GM23248 (cell line): Measurements from ENCODE around the gene FOXS1. TPM values are rescaled to one million over a fixed set of nuclear protein-coding genes. Genes with fewer than 3 reads are reported as not detected.
A peak's percentile ranks its signal among the peaks of the same experiment; 100 is the strongest.

Experiments
- DNase-seq: peaks from one replicate; pipeline ENCODE4 v3.0.0-alpha.2; 2015
- H2AFZ ChIP-seq: fragments of 200-600 bp; sonication (generic); 2 replicates; pipeline ENCODE4 v1.6.1; 2016; ENCODE audit warnings: antibody characterized with exemption
- H3F3A ChIP-seq: fragments of 200-600 bp; sonication (generic); 2 replicates; pipeline ENCODE4 v1.6.1; 2016; ENCODE audit warnings: mild to moderate bottlenecking, antibody characterized with exemption, mixed run types; ENCODE audit not compliant: insufficient read depth
- H3K27ac ChIP-seq: fragments of 200-600 bp; sonication (generic); 2 replicates; pipeline ENCODE4 v1.5.1; 2016; ENCODE audit warnings: mild to moderate bottlenecking
- H3K27me3 ChIP-seq: fragments of 200-600 bp; sonication (generic); replicated peaks from 2 replicates; pipeline ENCODE4 v1.6.1; 2016; ENCODE audit warnings: mild to moderate bottlenecking; ENCODE audit not compliant: insufficient read depth
- H3K36me3 ChIP-seq: fragments of 200-600 bp; sonication (generic); 2 replicates; pipeline ENCODE4 v1.6.1; 2016; ENCODE audit warnings: low read depth, mild to moderate bottlenecking
- H3K4me1 ChIP-seq: fragments of 200-600 bp; sonication (generic); 2 replicates; pipeline ENCODE4 v1.6.1; 2016; ENCODE audit warnings: mild to moderate bottlenecking; ENCODE audit not compliant: insufficient read depth
- H3K4me2 ChIP-seq: fragments of 200-600 bp; sonication (generic); one replicate; pipeline ENCODE4 v1.6.1; 2016; ENCODE audit warnings: mild to moderate bottlenecking; ENCODE audit not compliant: unreplicated experiment
- H3K4me3 ChIP-seq: fragments of 200-600 bp; sonication (generic); 2 replicates; pipeline ENCODE4 v1.5.1; 2016; ENCODE audit warnings: mild to moderate bottlenecking
- H3K79me2 ChIP-seq: fragments of 200-600 bp; sonication (generic); 2 replicates; pipeline ENCODE4 v1.6.1; 2016; ENCODE audit warnings: mild to moderate bottlenecking; ENCODE audit not compliant: insufficient read depth
- H3K9ac ChIP-seq: fragments of 200-600 bp; sonication (generic); 2 replicates; pipeline ENCODE4 v1.6.1; 2016; ENCODE audit warnings: mild to moderate bottlenecking
- H3K9me2 ChIP-seq: fragments of 200-600 bp; sonication (generic); 2 replicates; pipeline ENCODE4 v1.6.1; 2016; ENCODE audit warnings: mixed run types, mild to moderate bottlenecking, moderate library complexity; ENCODE audit not compliant: insufficient read depth
- H3K9me3 ChIP-seq: fragments of 200-600 bp; sonication (generic); one replicate; pipeline ENCODE4 v1.6.1; 2017; ENCODE audit warnings: low read depth
- H4K20me1 ChIP-seq: fragments of 200-600 bp; sonication (generic); 2 replicates; pipeline ENCODE4 v1.6.0; 2016; ENCODE audit not compliant: insufficient read depth
- EZH2 ChIP-seq: fragments of 200-600 bp; sonication (generic); IDR thresholded peaks from 2 replicates; pipeline ENCODE4 v1.6.1; 2018; ENCODE audit warnings: antibody characterized with exemption, mild to moderate bottlenecking; ENCODE audit not compliant: insufficient read depth, poor library complexity, severe bottlenecking
- EZH2phosphoT487 ChIP-seq: fragments of 200-600 bp; sonication (generic); IDR thresholded peaks from 2 replicates; pipeline ENCODE4 v1.6.1; 2018; ENCODE audit warnings: antibody characterized with exemption, moderate library complexity, mild to moderate bottlenecking, low read depth; ENCODE audit not compliant: insufficient read depth
- WGBS, 2 experiments: methylation state at CpG; one replicate each; pipeline ENCODE4 v1.1.6; 2015 to 2017; ENCODE audit warnings: low lambda C conversion rate in 2 of 2, low coverage in 1 of 2; ENCODE audit errors: missing lambda C conversion rate in 2 of 2; 5-methylcytosine and 5-hydroxymethylcytosine counted together
- in situ Hi-C: fragments of 300-500 bp; cut with MboI; formaldehyde crosslinking; loops from 2 replicates; pipeline ENCODE4 v1.15.0; 2020
- polyA plus RNA-seq: library from polyadenylated mRNA; unstranded; fragments of >200 nt; fragmentation: Nextera tagmentation; extraction: Ambion mirVana; gene quantifications from 2 replicates; pipeline ENCODE4 v1.2.1, GENCODE V29; 2016
- total RNA-seq: library from RNA; depleted of rRNA; stranded (reverse); fragments of >200 nt; shearing (Covaris generic); gene quantifications from 2 replicates; pipeline ENCODE4 v1.2.3, GENCODE V29; 2014

The FOXS1 gene
- total and polyA plus RNA-seq, 2 experiments from 2014 or later = not detected

DNA sequence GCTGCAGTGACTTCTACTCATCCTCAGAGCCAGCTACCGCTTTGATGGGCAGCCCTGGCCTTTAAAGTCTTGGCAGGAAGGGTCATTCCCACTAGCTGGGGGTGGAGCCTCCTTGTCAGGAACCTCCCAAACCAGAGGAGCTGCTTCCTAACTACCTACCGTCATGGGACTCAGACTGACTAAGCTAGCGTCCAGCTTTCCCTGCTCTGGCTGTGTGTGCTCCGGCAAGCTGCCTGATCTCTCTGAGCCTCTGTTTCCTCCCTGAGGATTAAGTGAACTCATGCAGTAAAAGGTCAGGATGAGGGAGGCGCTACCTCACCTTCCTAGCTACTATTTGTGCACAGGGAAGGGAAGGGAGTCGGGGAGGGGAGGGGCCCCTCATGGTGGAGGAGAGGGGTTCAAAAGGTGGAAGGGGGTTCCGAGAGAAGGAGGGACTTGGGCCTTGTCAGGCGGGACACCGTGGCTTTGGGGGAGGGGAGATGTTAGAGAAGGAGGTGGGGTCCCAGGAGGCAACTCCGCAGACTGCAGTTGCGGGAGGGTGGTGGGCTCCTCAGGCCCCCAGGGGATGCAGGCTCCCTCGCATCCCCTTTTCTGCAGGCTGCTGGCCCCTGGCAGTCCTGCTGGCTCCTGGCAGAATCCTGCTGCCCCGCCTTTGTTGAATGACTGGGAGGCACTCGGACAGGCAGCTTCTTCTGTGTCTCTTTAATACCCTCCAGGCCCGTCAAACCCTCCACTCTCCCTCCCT lies 15.2 kb upstream of the FOXS1 start:
- peak; percentile 64 for DNase-seq
- WGBS, 2 experiments = 2 to 3% methylated on average over 12 to 15 of the region's 15 CpGs
- TF ChIP-seq EZH2phosphoT487 (no peak), EZH2 (peak; percentile 80)
- in situ Hi-C loops = no loop called here
- H3K27ac ChIP-seq = no peak overlapping the region
- H3K4me2 ChIP-seq = peak overlapping the region; percentile 41
- H3F3A ChIP-seq = no peaks in the 10 kb centered on the region
- no peaks in the 10 kb centered on the region for H3K9me2 ChIP-seq
- peak overlapping the region; percentile 33; the same call in 1 of the 2 replicates for H2AFZ ChIP-seq
- H3K4me3 ChIP-seq = peak overlapping the region; percentile 51; the same call in 1 of the 2 replicates
- H3K27me3 ChIP-seq = peaks cover 64% of the 10 kb centered on the region
- H3K9ac ChIP-seq = no peak overlapping the region
- no peaks in the 10 kb centered on the region for H4K20me1 ChIP-seq
- no peaks in the 10 kb centered on the region for H3K9me3 ChIP-seq
- H3K36me3 ChIP-seq = no peaks in the 10 kb centered on the region
- H3K4me1 ChIP-seq = 0 out of 2 replicates have a peak, but pooled peaks cover 3% of the 10 kb centered on the region
- H3K79me2 ChIP-seq = no peaks in the 10 kb centered on the region

DNA sequence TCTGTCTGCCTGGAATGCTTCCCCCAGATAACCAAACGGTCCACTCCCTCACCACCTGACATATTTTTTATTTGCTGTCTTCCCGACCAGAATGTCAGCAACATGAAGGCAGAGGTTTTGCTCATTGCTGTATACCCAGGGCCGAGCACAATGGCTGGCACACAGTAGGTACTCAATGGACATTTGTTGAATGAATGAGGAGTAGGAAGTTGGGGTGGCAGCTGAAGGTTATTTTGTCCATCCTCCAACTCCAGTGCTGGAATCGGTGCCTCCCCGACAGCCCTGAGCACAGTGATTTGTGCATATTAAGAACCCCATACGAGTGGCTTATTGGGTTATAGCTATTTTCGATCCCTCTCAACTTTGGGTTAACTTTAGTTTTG lies 14.6 kb upstream of the FOXS1 start:
- H3K9me2 ChIP-seq = no peaks in the 10 kb centered on the region
- H3K9ac ChIP-seq = no peak overlapping the region
- no peaks in the 10 kb centered on the region for H4K20me1 ChIP-seq
- H3F3A ChIP-seq = no peaks in the 10 kb centered on the region
- peaks cover 69% of the 10 kb centered on the region for H3K27me3 ChIP-seq
- no peak overlapping the region for H3K4me2 ChIP-seq
- H3K36me3 ChIP-seq = no peaks in the 10 kb centered on the region
- 0 out of 2 replicates have a peak, but pooled peaks cover 3% of the 10 kb centered on the region for H3K4me1 ChIP-seq
- in situ Hi-C loops = loop anchor here (10.0 kb wide), 2 partner anchors 165 to 225 kb away; no protein-coding TSS in a partner anchor
- TF ChIP-seq EZH2phosphoT487 = no peak
- TF ChIP-seq EZH2 = no peak
- no peak for DNase-seq
- H3K9me3 ChIP-seq = no peaks in the 10 kb centered on the region
- H3K4me3 ChIP-seq = no peak overlapping the region
- no peak overlapping the region for H2AFZ ChIP-seq
- no peaks in the 10 kb centered on the region for H3K79me2 ChIP-seq
- 25 to 27% methylated on average over 7 of the region's 7 CpGs for WGBS, 2 experiments
- no peak overlapping the region for H3K27ac ChIP-seq

DNA sequence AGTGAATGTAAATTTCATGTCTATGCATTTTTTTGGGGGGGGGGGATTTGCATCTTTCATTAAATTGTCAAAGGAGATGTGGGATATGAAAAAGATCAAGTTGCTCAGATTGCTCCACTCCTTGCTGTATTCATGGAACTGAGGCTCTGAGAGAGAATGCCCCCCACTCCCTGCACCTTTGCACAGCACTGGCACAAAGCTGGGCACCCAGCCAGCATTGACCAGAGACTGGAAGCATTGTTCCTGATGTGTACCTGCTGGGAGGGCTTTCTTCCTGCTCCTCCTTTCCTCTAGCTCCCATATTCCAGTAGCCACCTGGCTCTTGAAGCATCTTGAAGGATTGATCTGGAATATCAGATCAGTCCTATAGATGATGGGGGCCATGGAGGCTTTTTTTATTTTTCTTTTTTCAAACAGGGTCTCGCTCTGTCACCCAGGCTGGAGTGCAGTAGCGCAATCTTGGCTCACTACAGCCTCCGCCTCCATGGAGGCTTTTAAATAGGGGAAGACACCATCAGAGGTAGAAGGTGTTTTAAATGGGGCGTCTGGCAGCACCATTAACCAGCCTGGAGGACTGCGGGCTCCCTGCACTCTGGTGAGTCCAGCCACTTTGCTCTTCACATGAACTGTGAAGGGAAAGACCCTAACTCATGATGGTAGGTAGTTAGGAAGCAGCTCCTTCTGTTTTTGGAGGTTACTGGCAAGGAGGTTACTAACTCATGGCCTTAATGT lies 14.0 kb upstream of the FOXS1 start:
- DNase-seq = no peak
- in situ Hi-C loops = loop anchor here (10.0 kb wide), 2 partner anchors 165 to 225 kb away; no protein-coding TSS in a partner anchor
- WGBS, 2 experiments = 59 to 62% methylated on average over 5 of the region's 5 CpGs

DNA sequence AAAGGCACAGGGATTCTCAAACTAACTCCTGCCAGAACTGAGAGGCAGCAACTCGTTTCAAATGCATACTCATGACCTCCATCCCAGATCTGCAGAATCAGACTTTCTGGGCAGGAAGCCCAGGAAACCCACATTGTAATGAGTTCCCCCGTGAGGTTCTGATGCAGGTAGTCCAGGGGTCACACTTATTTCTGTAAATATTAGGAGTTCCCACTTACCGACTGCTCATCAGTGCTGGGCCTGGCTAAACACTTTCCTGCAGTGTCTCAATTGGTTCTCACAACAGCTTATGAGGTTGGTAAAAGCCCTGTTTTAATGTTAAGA lies 13.3 kb upstream of the FOXS1 start:
- Histone ChIP-seq H3K9me3 (no peaks in the 10 kb centered on the region), H3K27me3 (peaks cover 82% of the 10 kb centered on the region), H3F3A (no peaks in the 10 kb centered on the region), H3K9ac (no peak overlapping the region), H3K27ac (no peak overlapping the region), H3K4me1 (0 out of 2 replicates have a peak, but pooled peaks cover 3% of the 10 kb centered on the region), H2AFZ (no peak overlapping the region), H3K4me3 (no peak overlapping the region), H3K4me2 (no peak overlapping the region), H4K20me1 (no peaks in the 10 kb centered on the region), H3K36me3 (no peaks in the 10 kb centered on the region), H3K9me2 (no peaks in the 10 kb centered on the region), H3K79me2 (no peaks in the 10 kb centered on the region)
- in situ Hi-C loops = loop anchor here (10.0 kb wide), 2 partner anchors 166 to 226 kb away; no protein-coding TSS in a partner anchor
- no peak for DNase-seq
- no peak for TF ChIP-seq EZH2phosphoT487
- no peak for TF ChIP-seq EZH2
- 21 to 23% methylated on average over 3 of the region's 3 CpGs for WGBS, 2 experiments

More for the DNA sequence above, 14.0 kb upstream of the FOXS1 start:
- Histone ChIP-seq H2AFZ (no peak overlapping the region), H3K36me3 (no peaks in the 10 kb centered on the region), H3K4me3 (no peak overlapping the region), H3K27ac (no peak overlapping the region), H3K79me2 (no peaks in the 10 kb centered on the region), H3K4me1 (0 out of 2 replicates have a peak, but pooled peaks cover 3% of the 10 kb centered on the region), H4K20me1 (no peaks in the 10 kb centered on the region), H3K27me3 (peaks cover 75% of the 10 kb centered on the region), H3K9me2 (no peaks in the 10 kb centered on the region), H3K4me2 (no peak overlapping the region), H3K9ac (no peak overlapping the region), H3K9me3 (no peaks in the 10 kb centered on the region), H3F3A (no peaks in the 10 kb centered on the region)
- no peak for TF ChIP-seq EZH2phosphoT487
- TF ChIP-seq EZH2 = no peak
